Measurements from ENCODE around the gene PREX1. TPM values are rescaled to one million over a fixed set of nuclear protein-coding genes. Genes with fewer than 3 reads are reported as not detected.

The PREX1 gene
- total RNA-seq, 4 donors from 2014 or later: 7.5 to 10.9 (median 9.1) TPM

GRCh38 chr20:48752963-48753362, 74.8 kb downstream of the PREX1 start:
- Histone ChIP-seq H3K36me3 (no peaks in the 10 kb centered on the region), H3K4me3 (no peak overlapping the region), H3K27me3 (no peaks in the 10 kb centered on the region), H3K9me3 (no peaks in the 10 kb centered on the region), H3K4me1 (no peaks in the 10 kb centered on the region), H3K27ac (no peak overlapping the region)
- DNase-seq: no peak
- intact Hi-C loops (cut with DNase I; ENCODE audit: low total_unique reads): no loop called here
- ATAC-seq: no peak
- in situ Hi-C loops (cut with MboI; ENCODE audit: low sequenced_read_pairs in 4 of 4): no loop called here
- TF ChIP-seq POLR2A (IDR thresholded peaks at IDR 0.05): no peak
- TF ChIP-seq, protein P1, sequence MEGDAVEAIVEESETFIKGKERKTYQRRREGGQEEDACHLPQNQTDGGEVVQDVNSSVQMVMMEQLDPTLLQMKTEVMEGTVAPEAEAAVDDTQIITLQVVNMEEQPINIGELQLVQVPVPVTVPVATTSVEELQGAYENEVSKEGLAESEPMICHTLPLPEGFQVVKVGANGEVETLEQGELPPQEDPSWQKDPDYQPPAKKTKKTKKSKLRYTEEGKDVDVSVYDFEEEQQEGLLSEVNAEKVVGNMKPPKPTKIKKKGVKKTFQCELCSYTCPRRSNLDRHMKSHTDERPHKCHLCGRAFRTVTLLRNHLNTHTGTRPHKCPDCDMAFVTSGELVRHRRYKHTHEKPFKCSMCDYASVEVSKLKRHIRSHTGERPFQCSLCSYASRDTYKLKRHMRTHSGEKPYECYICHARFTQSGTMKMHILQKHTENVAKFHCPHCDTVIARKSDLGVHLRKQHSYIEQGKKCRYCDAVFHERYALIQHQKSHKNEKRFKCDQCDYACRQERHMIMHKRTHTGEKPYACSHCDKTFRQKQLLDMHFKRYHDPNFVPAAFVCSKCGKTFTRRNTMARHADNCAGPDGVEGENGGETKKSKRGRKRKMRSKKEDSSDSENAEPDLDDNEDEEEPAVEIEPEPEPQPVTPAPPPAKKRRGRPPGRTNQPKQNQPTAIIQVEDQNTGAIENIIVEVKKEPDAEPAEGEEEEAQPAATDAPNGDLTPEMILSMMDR (IDR thresholded peaks at IDR 0.05 in 4 of 5, conservative IDR thresholded peaks at IDR 0.05 in 1 of 5): no peak

- Histone ChIP-seq H3K4me3 (no peak overlapping the region), H3K36me3 (no peaks in the 10 kb centered on the region), H3K27ac (peak overlapping the region in 2 of 4 donors; percentile 29 to 43), H3K27me3 (no peaks in the 10 kb centered on the region), H3K9me3 (no peaks in the 10 kb centered on the region), H3K4me1 (no peaks in the 10 kb centered on the region)
- in situ Hi-C loops (cut with MboI; ENCODE audit: low sequenced_read_pairs in 4 of 4): no loop called here
- no peak for DNase-seq
- TF ChIP-seq POLR2A (IDR thresholded peaks at IDR 0.05): no peak
- TF ChIP-seq, protein P1 (IDR thresholded peaks at IDR 0.05 in 4 of 5, conservative IDR thresholded peaks at IDR 0.05 in 1 of 5): no peak
- intact Hi-C loops (cut with DNase I; ENCODE audit: low total_unique reads): no loop called here
- no peak for ATAC-seq
These were observed 75.9 kb downstream of the PREX1 start for GRCh38 chr20:48751871-48752270.

- in situ Hi-C loops (cut with MboI; ENCODE audit: low sequenced_read_pairs in 4 of 4): no loop called here
- ATAC-seq (peak in 1 of 2 donors; percentile 27), DNase-seq (no peak)
- H3K27me3 ChIP-seq: no peaks in the 10 kb centered on the region
- no peak overlapping the region for H3K4me3 ChIP-seq
- H3K36me3 ChIP-seq: no peaks in the 10 kb centered on the region
- intact Hi-C loops (cut with DNase I; ENCODE audit: low total_unique reads): no loop called here
- no peaks in the 10 kb centered on the region for H3K9me3 ChIP-seq
- peak overlapping the region in 3 of 4 donors; percentile 29 to 61 (median 43) for H3K27ac ChIP-seq
- no peaks in the 10 kb centered on the region for H3K4me1 ChIP-seq
- TF ChIP-seq POLR2A (IDR thresholded peaks at IDR 0.05): no peak
- TF ChIP-seq, protein P1 (IDR thresholded peaks at IDR 0.05 in 4 of 5, conservative IDR thresholded peaks at IDR 0.05 in 1 of 5): no peak
These were observed 76.7 kb downstream of the PREX1 start for GRCh38 chr20:48750941-48751635.

DNA sequence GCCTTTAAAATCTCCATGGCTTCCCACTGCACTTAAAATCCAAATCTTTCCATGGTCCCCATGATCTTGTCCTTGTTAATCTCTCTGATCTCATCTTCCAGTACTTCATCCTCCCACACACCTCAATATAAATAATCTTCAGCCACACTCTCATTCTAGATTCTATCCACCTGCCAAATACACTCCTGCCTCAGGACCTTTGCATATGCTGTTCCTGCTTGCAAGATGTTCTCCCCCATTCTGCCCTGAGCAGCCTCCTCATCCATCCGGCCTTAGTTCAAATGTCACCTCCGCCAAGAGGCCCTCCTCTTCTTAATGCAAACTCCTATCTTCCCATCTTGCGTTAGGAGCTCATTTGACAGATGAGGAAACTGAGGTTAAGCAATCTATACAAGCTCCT, 77.4 kb downstream of the PREX1 start:
- TF ChIP-seq POLR2A (IDR thresholded peaks at IDR 0.05): no peak
- TF ChIP-seq, protein P1 (IDR thresholded peaks at IDR 0.05 in 4 of 5, conservative IDR thresholded peaks at IDR 0.05 in 1 of 5): no peak
- Histone ChIP-seq H3K36me3 (no peaks in the 10 kb centered on the region), H3K27ac (no peak overlapping the region), H3K27me3 (no peaks in the 10 kb centered on the region), H3K4me3 (no peak overlapping the region), H3K9me3 (no peaks in the 10 kb centered on the region), H3K4me1 (no peaks in the 10 kb centered on the region)
- in situ Hi-C loops (cut with MboI; ENCODE audit: low sequenced_read_pairs in 4 of 4): no loop called here
- DNase-seq (no peak), ATAC-seq (no peak)
- intact Hi-C loops (cut with DNase I; ENCODE audit: low total_unique reads): no loop called here

DNA sequence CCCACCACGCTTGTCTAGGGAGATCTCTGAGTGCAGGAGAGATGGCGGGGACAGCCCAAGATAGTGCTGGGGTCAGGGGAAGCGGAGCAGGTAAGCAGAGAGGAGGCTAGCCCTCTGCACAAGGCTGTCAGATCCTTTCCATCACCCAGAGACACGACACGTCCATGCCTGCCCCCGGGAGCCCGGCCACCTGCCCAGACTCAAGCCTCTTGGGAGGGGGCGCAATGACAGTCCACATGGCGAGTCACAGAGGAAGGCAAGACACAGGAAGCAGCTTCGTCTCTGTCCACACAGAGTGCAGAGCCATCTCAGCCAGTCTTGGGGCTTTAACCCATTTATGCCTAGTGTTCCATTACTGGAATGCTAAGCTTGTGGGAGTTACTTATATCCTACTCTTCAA, 78.4 kb downstream of the PREX1 start:
- Histone ChIP-seq H3K9me3 (no peaks in the 10 kb centered on the region), H3K4me3 (no peak overlapping the region), H3K4me1 (no peaks in the 10 kb centered on the region), H3K36me3 (no peaks in the 10 kb centered on the region), H3K27me3 (no peaks in the 10 kb centered on the region), H3K27ac (no peak overlapping the region)
- ATAC-seq (no peak), DNase-seq (no peak)
- TF ChIP-seq, protein P1 (IDR thresholded peaks at IDR 0.05 in 4 of 5, conservative IDR thresholded peaks at IDR 0.05 in 1 of 5): no peak
- TF ChIP-seq POLR2A (IDR thresholded peaks at IDR 0.05): no peak
- intact Hi-C loops (cut with DNase I; ENCODE audit: low total_unique reads) (no loop called here), in situ Hi-C loops (cut with MboI; ENCODE audit: low sequenced_read_pairs in 4 of 4) (no loop called here)

Measured in gastrocnemius medialis (tissue), 4 donors.